Glomerular visceral epithelial cell (primary cell): ENCODE results near the gene SKIC8.

Experiments used
- DNase-seq: peaks from one replicate; pipeline ENCODE4 v3.0.0-alpha.2; 2016; ENCODE audit errors: extremely low spot score

SKIC8 gene

DNA sequence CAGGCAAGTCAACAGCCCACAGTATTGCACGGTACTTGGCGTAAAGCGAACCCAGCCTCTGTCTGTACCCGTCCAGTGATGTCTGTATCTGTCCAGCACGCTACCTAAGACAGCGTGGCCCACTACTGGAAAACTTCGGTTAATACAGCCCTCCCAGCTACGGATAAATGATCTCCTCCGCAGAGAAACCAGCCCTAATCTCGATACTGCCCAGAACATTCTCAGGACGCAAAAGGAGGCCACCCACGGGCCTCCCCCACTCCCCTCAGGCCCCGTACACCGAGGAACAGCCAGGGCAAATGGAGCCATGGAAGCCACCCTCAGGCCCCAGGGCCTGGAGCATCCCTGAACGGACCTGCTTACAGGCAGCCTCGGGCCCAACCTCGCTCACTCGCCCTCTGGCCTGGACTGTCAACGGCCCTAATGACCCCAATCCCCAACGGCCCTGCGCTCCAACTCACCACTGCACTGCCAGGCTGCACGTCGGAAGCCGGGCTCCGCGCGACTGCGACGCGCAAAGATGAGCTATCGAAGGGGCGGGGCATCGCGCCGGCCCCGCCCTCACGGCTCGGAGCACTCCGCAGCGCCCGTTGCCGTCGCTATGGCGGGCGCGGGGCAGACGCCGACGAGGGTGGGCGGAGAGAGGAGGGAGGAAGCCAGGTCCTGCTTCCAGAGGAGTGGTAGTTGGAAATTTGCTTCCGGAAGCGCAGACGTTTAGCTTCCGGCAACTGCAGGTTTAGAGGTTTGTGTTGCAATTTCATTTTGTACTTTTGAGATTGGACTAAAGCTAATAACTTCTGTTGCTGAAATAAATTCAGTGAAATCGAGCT is at the start of gene SKIC8:
TSS of gene SKIC8 (minus strand) at position 509 of the 830 bp plus-strand sequence. CDS start 3,923 bp downstream, outside the sequence.
- peak; percentile 95 for DNase-seq

DNA sequence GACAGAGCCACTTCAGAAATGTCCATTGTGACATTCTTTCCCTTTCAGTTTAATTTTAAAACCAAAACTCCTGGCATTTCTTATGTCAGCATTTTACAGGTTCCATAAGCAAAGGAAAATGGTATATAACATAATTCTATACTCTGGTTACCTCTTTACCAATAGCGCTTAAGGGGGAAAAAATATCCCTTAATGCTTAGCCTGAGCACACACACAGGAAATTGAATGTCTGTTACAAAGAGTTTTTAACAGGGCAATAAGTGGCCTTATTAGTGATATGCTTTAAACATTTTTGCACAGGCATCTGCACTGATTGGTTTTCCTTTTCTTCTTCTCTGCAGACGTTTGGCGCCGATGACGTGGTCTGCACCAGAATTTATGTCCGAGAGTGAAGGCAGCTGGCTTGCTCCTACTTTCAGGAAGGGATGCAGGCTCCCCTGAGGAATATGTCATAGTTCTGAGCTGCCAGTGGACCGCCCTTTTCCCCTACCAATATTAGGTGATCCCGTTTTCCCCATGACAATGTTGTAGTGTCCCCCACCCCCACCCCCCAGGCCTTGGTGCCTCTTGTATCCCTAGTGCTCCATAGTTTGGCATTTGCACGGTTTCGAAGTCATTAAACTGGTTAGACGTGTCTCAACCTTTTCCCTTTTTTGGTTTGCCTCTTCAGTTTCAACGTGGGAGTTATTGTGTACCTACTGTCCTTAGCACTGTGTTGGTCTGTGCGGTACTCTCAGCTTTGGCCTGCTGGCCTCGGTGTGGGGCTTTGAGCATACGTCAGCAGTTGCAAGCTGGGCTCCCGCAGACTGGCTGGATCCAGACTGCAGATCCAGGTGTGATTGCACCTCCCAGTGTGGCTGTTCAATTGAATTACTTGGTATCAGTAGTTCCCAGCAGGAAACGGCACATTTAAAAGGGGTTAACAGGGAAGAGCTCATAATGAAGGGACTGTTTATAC is 48.5 kb upstream of the SKIC8 start:
- DNase-seq: no peak

DNA sequence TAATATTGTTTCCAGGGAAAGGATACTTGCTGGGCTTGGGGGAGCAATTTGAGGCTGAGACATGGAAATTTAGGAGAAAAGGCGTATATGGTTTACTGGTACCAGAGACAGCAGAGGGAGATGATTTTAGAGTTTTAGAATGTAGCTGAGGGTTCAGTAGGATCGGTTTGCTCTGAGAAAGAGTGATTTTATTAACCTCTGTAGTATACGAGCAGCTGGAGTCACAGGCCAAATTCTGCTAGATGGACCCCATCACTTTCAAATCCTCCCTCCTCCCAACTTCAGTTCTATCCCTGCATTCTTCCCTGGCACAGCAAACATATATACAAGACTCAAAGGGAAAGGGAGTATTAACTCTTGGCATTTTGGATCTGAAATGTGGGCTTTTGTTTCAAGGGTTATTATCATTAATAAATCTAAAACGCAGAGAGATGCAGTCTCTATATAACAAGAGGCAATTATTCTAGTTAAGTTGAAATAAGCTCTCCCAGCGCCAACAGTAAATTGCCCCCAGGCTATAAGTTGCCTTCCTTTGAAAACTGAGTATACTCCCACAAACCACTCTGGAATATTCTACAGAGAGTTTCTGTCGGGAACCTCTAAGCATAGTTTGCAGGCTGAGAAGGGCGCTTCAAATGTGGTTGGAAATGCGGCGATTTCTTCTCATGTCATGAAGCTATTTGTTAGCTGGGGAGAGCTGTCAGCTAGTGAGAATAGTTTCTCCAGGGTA is 46.2 kb upstream of the SKIC8 start:
- DNase-seq: no peak

DNA sequence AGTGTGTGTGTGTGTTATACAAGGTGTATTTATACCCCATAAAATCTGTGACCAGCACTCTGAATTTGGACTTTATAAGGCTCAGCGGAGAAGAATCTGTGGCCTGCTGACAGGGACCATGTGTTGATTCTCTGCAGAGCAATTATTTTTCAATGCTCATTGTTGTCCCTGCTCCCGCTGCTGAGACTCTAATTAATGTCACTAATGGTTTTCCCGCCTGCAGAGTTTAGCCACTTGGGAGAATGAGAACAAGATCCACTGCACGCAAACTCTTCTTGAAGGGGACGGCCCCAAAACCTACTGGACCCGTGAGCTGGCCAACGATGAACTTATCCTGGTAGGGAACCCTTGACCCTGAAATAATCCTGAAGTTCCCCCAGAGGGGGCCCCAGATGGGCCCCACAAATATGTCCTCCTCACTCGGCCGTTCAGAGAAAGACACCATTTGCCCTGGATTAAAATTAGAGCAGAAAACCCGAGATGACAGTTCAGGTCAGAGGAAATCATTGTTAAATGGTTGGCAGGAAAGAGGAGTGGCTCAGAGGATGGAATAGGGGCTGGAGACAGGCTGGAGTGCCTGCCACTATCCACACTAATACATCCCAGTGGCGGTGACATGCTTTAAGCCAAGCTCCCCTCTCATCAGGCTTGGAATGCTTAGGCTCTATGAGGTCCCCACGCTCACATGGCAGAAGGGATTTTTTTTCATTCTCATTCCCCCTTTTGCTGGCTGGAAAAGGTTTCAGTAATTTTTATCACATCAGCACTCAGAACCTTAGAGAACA is 44.1 kb upstream of the SKIC8 start:
- no peak for DNase-seq

DNA sequence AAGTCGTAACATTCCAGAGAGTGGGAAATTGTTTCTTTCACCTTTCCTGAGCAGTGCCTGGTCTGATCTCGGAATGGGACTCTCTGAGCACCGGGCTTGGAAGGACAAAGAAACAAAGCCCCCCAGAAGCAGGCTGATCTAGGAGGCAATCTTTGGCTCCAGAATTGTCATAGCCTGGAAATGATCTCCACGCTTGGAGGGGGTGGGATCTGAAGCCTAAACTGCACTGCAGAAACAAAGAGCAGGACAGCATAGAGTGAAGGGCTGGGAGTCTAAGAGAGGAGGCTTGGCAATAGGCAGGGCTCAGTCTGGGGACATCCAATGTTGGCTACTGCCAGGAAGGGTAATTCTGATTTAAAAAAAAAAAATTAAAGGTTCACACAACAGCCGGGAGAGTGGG is 42.6 kb upstream of the SKIC8 start:
- no peak for DNase-seq

DNA sequence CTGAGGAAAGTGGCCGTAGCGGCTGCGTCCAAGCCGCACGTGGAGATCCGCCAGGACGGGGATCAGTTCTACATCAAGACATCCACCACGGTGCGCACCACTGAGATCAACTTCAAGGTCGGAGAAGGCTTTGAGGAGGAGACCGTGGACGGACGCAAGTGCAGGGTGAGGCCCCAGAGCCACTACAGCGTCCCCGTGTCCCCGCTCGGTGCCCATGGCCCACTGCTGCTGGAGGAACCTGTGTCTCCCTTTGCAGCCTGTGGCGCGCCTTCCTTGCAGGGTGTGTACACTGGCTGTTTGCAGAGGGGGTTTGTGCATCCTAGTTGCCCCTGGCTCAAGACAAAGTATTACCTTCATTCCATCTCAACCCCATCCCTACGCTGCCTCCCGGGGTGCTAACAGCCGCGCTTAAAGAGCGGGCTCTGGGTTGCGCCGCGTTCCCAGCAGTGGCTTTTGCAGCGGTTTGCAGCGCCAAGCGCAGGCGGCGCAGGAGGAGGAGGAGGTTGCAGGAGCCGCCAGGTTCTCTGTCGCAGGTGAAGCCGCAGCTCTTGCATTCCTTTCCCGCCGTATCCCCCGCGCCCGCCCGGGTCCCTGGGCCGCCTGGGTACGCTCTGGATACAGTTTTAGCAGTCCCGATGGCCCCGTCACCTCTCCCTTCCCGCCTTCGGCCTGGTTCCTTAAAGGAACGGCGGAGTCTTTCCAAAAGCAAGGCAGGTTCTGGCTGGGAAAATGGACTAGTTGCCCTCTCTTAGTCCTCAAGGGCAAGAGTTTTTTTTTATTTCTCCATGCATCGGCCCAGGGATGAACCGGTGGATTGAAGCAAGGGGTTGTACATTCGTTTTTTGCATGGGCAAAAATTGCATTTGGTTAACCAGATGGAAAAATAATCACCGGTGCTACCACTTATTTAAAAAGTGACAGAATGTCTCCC is 41.9 kb upstream of the SKIC8 start:
- no peak for DNase-seq

DNA sequence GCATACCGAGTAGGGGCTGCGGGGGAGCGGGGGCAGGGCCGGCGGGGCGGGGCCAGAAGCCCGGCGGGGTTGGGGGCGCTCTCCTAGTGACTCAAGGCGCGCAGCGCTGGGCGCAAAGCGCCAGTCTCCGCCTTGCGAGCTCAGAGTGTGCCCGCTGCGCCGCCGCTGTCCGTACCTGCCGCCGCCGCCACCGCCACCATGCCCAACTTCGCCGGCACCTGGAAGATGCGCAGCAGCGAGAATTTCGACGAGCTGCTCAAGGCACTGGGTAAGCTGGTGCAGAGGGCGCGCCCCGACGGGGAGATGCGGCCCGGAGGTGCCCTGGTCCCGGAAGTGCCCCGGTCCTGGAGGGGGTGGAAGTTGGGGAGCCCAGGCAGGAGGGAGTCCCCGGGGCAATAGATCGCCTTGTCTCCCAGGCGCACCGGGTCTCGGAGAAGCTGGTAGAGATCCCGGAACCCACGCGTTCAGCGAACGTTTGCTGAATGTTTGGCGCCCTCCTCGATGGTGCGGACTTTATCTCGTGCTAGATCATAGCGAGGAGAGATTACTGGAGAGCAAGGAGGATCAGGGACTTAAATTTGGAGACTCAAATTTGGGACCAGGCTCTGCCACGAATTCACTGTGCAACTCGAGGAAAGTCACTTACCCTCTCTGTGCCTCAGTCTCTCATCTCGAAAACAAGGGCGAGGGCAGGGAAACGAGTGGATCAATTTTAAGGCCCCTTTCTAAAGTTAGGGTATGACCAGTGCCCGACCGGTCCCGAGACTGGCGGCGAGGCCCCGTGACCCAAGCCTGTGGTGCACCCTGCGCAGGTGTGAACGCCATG is 41.0 kb upstream of the SKIC8 start, which contains the start of gene CRABP1:
TSS of gene CRABP1 (plus strand) at position 123 of the 826 bp plus-strand sequence. CDS start at position 199, 76 bp downstream.
- no peak for DNase-seq

DNA sequence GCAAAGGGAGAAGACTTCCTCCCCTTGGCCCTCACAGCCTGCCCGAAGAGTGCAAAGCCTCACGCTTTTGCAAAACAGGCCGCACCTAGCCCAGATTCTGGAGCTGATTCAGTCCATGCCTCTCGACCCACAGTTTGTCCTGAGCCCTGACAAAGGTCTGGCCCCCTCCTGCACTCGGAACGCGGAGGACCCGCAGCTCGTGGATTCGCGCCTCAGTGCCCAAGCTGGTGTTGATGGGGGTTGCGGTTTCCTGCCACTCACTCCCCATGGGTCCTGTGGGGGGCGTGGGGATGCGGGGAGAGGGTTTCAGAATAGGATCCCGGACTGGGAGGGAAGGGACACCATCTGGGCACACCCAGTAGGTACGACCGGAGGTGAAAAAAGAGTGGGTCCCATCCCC is 40.1 kb upstream of the SKIC8 start:
- no peak for DNase-seq

DNA sequence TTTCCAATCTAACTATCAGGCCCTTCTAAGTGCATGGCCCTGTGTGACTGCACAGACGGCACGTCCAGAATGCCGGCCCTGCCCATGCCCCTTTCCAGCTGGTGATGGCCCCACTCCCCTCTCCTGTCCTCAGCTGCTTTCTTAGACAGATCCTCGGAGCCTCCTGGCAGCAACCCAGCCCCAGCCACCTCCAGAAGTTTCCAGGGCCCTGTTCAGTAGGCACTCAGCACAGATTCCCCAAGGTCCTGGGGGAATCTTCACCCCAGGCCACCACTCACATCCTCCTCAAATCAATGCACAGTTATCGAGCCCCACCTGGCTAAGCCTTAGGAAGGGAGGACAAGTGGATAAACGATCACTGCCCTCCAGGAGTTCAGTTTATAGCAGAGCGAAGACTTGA is 39.4 kb upstream of the SKIC8 start:
- no peak for DNase-seq

DNA sequence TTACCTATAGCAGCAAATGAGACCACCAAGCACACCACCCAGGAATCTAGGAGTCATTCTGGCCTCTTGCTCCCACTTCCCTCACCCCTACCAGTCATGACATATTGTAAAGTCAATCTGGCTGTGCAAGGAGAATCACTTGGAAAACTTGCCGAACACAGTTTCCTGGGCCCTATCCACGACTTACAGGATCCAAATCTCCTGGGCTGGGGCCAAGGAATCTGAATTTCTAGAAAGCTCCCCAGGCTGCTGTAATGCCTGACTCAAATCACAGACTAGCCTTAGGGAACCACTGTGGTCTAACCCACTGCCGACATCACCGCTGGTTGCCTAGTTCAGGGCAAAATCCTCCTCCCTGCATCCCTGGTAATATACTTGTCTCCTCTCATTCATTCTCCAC is 36.6 kb upstream of the SKIC8 start:
- no peak for DNase-seq

DNA sequence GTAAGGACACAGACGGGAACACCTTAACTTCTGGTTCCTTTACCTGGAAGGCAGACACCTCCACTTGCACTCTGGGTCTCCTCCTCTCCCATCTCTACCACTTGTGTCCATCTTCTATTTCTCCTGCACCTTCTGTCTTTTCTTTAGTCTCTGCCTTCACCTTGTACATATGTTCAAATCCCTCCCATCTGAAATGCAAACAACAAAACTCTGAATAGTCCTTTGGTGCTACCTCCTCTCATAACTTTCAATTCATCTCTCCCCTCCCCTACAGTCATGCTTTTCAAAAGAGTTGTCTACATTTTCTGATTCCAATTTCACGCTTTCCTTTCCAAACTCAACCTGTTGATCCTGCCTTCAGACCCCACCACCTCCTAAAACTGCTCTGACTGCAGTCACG is 35.4 kb upstream of the SKIC8 start:
- DNase-seq: no peak

DNA sequence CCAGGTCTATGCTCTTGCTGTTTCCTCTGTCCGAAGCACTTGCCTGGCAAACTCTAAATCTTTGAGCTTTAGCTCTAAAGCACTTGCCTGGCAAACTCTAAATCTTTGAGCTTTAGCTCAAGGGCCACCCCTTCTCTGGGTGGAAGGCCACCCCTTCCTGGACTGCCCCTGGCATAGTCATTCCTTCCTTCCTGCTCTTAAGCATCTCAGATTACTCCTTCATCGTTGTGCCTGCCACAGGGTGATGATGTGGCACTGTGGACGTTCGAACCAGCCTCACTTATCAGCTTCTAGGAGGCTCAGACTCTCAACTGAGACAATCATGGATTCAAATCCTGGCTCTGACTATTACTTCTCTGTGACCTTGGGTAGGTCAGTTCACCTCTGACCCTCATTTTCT is 30.2 kb upstream of the SKIC8 start:
- DNase-seq: no peak

DNA sequence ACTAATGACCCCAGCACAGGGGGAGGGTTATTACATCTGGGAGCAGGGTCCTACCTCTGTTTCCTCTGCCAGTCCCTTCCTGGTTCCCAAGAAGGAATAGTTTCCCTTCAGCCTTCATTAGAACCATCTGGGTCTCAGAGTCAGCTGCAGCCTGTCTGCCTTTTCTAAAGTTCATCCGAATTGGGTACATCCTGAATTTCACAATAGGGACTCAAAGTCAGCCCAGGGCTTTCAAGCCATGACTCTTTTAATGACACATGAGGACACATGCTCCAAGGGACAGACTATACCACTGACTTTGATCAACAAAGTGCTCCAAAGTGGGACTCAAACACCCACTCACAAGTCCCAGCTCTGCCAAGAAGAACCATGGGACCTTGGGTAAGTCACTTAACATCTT is 28.1 kb upstream of the SKIC8 start:
- DNase-seq: no peak

DNA sequence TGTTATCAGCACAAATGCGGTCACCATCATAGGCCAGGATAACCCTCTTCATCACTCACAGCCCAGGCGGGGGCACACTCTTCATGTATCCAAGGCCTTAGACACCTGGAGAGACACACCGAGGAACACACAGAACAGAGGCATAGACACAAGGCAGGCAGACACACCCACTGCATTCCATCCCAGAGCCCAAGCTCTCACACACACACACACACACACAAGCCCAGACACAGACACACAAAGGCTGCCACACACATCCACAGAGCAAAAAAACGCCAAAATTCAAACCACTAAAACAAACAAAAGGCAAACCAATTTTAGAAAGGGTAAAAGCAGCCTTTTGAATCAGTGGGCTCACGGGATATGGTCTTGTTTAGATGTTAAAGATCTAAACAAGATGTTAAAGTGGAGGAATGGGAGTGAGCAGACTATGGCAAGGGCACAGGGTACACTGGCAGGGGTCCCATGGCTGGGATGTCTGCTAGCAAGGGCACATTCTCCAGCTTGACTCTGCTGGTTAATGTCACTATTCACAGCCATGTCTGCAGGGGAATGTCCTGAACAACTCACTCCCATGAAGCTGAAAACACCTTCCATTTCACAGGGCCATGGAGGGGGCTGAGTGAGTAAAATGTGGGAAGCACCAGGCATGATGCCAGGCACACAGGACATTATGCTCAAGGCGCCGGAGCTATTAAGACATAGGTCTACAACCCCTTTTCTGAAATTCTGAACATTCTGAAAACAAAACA is 25.9 kb upstream of the SKIC8 start:
- DNase-seq: peak; percentile 25

DNA sequence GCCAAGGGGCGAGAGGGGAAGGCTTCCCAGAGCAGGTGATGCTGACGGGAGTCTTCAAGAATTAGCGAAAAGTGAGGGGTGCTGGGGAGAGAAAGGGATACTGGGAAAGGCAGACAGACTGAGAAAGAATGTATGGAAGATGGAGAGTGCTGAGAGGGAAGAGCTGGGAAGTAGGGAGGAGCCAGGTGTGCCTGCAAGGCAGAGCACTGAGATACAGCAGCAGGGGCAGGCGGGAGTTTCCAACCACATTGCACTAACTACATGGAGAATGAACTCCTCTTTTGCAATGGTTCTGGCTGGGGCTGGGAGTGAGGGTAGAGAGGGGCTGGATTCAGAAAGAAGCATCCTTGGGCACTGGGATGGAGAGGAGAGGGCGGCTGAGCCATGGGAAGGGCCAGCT is 24.7 kb upstream of the SKIC8 start:
- DNase-seq: no peak

DNA sequence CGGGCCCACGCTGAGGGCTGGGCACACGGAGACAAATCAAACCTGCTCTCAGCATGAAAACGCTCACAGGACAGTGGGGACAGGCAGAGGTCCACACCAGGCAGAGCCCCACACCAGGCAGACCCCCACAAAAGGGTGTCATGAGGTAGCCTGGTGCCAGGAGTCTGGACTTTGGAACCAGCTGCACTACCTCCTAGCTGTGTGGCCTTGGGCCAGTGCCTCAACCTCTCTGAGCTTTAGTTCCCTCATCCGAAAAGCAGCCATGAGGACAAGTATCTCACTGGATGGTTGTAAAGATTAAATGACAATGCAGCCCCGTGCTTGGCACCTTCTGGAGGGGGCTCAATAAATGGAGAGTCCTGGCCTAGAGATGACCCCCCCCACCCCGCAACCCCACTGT is 24.3 kb upstream of the SKIC8 start:
- DNase-seq: no peak

DNA sequence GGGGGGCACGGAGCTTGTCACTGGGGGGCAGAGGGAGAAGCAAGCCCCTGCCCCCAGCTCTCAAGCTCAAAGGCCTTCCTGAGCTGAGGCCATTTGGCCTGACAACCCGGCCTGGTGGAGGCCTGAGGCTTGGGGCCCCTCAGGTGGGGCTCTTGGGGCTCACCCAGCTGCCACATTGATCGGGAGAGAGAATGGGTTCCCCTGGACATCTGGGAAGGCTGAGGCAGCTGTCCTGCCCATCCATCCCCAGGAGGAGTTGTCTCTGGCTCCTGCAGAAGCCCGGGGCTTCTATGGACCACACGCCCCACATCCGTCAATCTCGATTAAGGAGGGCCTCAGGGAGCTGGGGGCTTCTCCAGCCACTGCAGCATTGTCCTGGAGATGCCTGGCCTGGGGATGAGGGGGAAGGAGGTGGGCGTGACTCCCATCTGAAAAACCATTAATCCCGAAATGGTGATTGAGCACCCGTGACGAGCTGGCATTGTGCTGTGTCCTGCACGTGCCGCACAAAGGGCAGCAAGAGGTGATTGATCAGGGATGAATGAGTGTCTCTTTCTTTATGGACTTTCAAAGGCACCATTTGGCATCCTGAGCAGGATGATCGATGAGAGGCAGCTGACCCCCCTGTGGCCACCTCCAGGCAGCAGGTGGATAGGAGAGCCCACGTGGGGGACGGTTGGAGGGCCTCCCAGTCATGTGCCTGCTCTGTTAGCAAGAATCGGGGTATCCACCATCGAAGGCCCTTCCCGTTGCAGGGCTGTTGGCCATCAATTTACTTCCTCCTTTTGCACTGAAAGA is 23.5 kb upstream of the SKIC8 start:
- no peak for DNase-seq

DNA sequence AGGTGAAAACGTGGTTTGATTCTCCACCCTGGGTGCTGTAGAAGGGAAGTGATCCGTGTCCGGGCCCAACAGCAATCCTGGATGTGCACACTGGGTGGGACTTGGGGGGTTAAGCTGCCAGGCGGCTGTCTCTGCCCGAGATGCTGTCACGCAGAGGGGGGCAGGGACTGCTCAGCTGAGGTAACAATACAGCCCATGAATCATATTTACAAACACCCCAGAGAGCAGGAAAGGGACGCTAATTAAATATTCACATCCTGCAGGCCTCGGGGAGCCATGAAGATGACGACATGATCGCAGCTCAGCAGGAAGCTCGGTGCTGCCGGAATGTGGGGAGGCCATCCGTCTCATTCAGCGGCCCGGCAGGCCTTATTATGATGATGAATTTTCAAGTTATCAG is 22.8 kb upstream of the SKIC8 start:
- peak; percentile 15 for DNase-seq
